Adipocyte (in vitro differentiated cells): ENCODE measurements around the gene GTPBP4.

Source experiments
- DNase-seq: peaks from one replicate; pipeline ENCODE4 v3.0.0-alpha.2; 2015; ENCODE audit warnings: low read depth
- H3K27me3 ChIP-seq: replicated peaks from 2 replicates; pipeline ENCODE4 v1.7.0; 2013; ENCODE audit warnings: mild to moderate bottlenecking, low read length, moderate library complexity; ENCODE audit not compliant: control insufficient read depth, insufficient read depth
- H3K36me3 ChIP-seq: 2 replicates; pipeline ENCODE4 v1.7.0; 2013; ENCODE audit warnings: low read length, mild to moderate bottlenecking, moderate library complexity; ENCODE audit not compliant: control insufficient read depth, insufficient read depth, severe bottlenecking
- H3K4me1 ChIP-seq: 2 replicates; pipeline ENCODE4 v1.7.0; 2013; ENCODE audit warnings: mild to moderate bottlenecking, low read length, moderate library complexity; ENCODE audit not compliant: control insufficient read depth, insufficient read depth
- H3K4me3 ChIP-seq: 2 replicates; pipeline ENCODE4 v1.7.0; 2013; ENCODE audit warnings: mild to moderate bottlenecking, low read length, moderate library complexity
- H3K9ac ChIP-seq: 2 replicates; pipeline ENCODE4 v1.7.0; 2013; ENCODE audit warnings: mild to moderate bottlenecking, low read length, moderate library complexity
- H3K9me3 ChIP-seq: 2 replicates; pipeline ENCODE4 v1.7.0; 2013; ENCODE audit warnings: mild to moderate bottlenecking, low read length, moderate library complexity; ENCODE audit not compliant: control insufficient read depth

The GTPBP4 gene

DNA sequence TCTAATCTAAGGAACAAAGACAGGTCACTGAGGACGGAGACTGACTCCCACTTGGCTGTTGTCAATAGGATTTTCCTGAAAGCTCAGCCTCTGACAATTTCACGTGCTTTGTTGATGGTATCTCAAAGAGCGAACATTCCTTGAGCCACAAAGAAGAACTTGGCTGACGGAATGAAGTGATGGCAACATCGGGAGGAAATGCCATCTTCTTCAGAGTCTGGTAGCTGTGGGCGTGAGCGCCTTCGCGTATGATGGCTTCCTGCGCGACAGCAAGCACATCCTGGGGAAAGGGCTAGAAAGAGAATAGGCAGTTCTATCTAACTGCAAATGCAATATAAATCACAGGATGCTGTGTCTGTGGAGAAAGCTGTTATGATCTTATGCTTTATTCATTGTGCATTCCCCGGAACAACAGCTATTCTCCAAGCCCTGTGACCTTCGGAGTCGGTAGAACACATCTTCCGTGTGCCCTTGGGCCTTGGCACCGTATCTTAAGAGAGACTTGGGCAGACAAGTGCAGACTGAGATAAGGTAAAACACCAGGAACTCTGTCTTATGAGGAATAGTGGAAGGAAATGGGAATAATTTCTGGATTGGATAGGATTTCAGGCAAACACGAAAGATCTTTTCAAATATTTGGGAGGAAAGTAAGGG is 19.6 kb upstream of the GTPBP4 start:
- H3K36me3 ChIP-seq: no peaks in the 10 kb centered on the region
- no peaks in the 10 kb centered on the region for H3K27me3 ChIP-seq
- H3K4me1 ChIP-seq: peaks cover 21% of the 10 kb centered on the region
- H3K9me3 ChIP-seq: peaks cover 3% of the 10 kb centered on the region
- no peak overlapping the region for H3K4me3 ChIP-seq
- DNase-seq: no peak
- no peak overlapping the region for H3K9ac ChIP-seq

DNA sequence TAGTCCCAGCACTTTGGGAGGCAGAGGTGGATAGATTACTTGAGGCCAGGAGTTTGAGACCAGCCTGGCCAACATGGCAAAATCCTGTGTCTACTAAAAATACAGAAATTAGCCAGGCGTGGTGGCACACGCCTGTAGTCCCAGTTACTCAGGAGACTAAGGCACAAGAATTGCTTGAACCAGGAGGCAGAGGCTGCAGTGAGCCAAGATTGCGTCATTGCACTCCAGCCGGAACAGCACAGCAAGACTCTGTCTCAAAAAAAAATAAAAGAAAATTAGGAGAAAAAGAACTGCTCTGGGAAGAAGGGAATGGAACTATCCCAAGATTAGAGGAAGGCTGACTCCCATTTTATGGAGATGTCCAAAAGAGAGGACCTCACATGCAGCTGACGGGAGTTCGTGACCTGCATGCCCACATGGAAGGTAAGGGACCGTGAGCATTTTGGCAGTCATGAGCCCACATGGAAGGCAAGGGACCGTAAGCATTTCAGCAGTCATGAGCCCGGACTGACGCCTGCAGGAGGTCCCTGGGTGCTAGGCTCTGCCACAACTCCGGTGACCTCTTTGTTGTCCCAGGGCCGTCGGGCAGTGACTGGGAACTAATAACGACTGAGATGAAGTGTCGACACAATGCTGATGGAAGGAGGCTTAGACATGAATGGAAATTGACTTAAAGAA is 18.6 kb upstream of the GTPBP4 start:
- H3K4me1 ChIP-seq: peaks cover 21% of the 10 kb centered on the region
- H3K4me3 ChIP-seq: no peak overlapping the region
- peaks cover 3% of the 10 kb centered on the region for H3K9me3 ChIP-seq
- no peaks in the 10 kb centered on the region for H3K27me3 ChIP-seq
- no peak for DNase-seq
- no peaks in the 10 kb centered on the region for H3K36me3 ChIP-seq
- H3K9ac ChIP-seq: no peak overlapping the region

DNA sequence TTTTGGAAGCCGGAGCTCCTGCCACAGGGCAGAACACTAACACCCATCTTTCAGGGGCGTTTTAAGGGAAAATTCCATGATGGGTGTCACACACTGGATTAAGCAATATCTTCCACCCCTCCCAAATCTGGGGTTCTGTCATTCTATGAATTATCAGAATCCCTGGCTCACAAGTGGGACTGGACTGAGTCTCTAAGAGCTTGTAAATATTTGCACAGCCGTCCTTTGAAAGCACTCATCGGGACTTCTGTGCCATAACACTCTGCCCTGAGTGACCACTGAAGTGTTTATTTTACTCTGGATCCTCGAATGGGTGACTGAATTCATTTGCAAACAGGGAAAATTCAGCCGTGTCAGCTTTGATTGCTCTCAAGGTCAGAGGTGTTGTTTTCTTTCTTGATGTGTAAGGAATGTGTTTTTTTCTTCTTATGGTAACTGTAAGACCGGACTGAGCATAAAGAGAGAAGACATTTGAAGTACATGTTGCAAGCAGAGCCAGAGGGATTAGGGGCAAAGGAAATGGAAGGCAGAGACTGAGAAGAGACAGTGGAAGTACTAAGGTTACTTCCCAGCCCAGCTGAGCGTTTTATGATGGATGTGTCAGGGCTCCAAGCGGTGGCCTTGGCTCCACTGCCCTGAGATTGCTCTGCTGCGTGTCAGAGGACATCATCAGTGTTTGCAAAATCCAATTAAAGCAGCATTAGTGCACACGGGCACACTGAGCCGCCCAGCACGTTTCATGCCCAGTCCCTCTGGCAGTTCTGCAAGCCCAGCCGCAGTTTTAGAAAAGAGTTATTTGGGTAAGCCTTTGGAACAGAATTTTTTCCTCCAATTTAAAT is 17.7 kb upstream of the GTPBP4 start:
- H3K4me1 ChIP-seq: peaks cover 21% of the 10 kb centered on the region
- no peaks in the 10 kb centered on the region for H3K36me3 ChIP-seq
- peak; percentile 42 for DNase-seq
- H3K27me3 ChIP-seq: no peaks in the 10 kb centered on the region
- H3K4me3 ChIP-seq: peak overlapping the region; percentile 65
- H3K9ac ChIP-seq: peak overlapping the region; percentile 72
- peaks cover 3% of the 10 kb centered on the region for H3K9me3 ChIP-seq

DNA sequence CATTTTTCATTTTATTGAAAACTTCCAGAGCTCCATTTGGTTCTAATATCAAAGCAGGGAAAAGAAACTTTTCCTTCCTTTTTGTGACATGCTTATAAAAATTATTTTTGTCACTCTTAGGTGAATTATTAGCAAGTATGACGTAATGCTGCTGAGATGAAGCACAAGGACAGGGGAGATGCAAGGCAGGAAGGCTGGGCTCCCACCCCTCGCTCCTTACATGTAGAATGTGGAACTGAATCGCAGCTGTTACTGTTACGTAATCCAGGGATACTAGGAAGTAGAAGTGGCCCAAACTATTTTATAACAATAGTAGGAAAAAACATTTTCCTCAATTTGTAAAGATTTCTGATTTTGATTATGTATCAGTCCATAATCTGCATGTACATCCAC is 17.1 kb upstream of the GTPBP4 start:
- no peaks in the 10 kb centered on the region for H3K36me3 ChIP-seq
- peaks cover 3% of the 10 kb centered on the region for H3K9me3 ChIP-seq
- H3K9ac ChIP-seq: peak overlapping the region; percentile 72
- peak overlapping the region; percentile 65 for H3K4me3 ChIP-seq
- no peaks in the 10 kb centered on the region for H3K27me3 ChIP-seq
- DNase-seq: peak; percentile 37
- peaks cover 21% of the 10 kb centered on the region for H3K4me1 ChIP-seq

DNA sequence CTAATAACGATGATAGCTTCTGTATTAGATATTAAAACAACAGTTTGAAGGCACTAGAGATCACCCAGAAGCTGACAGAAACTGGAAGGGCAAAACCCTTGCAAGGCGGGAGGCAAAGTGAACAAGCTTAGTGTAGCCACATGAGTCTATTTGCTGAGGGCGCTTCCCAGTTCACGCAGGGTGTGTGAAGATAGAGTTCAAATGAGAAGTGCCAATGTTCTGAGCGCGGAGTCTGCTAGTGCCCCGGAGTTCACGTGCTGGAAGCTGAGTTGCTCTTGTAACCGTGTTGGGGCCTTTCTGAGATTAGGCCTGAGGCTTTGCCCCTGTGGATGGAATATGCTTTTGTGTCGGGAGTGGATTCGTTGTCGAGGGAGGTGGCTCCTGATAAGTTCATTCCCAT is 16.6 kb upstream of the GTPBP4 start:
- no peak for DNase-seq
- peaks cover 21% of the 10 kb centered on the region for H3K4me1 ChIP-seq
- H3K36me3 ChIP-seq: no peaks in the 10 kb centered on the region

DNA sequence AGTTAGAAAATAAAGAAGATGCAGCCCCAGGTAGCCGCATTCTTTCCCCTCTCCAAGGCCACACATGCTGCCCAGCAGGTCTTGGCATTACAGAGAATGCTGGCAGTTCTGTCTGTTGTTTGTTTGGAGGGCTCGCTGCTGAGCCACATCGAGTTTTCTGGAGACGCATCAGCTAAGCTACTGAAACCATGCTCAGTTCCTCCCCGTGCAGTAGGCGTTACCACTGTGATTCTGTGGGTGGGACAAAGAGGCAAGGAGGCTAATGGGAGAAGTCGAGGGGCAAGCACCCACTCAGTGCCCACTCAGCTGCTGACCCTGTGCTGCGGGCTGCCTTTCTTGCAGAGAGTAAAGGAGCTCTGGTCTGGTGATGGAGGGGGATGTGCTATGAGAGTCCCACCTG is 15.5 kb upstream of the GTPBP4 start:
- Histone ChIP-seq H3K27me3 (no peaks in the 10 kb centered on the region), H3K4me1 (peaks cover 21% of the 10 kb centered on the region), H3K4me3 (no peak overlapping the region), H3K36me3 (no peaks in the 10 kb centered on the region), H3K9me3 (no peaks in the 10 kb centered on the region), H3K9ac (no peak overlapping the region)
- DNase-seq: no peak

More for the DNA sequence above, 16.6 kb upstream of the GTPBP4 start:
- no peaks in the 10 kb centered on the region for H3K27me3 ChIP-seq
- peaks cover 3% of the 10 kb centered on the region for H3K9me3 ChIP-seq
- peak overlapping the region; percentile 65 for H3K4me3 ChIP-seq
- H3K9ac ChIP-seq: peak overlapping the region; percentile 72

DNA sequence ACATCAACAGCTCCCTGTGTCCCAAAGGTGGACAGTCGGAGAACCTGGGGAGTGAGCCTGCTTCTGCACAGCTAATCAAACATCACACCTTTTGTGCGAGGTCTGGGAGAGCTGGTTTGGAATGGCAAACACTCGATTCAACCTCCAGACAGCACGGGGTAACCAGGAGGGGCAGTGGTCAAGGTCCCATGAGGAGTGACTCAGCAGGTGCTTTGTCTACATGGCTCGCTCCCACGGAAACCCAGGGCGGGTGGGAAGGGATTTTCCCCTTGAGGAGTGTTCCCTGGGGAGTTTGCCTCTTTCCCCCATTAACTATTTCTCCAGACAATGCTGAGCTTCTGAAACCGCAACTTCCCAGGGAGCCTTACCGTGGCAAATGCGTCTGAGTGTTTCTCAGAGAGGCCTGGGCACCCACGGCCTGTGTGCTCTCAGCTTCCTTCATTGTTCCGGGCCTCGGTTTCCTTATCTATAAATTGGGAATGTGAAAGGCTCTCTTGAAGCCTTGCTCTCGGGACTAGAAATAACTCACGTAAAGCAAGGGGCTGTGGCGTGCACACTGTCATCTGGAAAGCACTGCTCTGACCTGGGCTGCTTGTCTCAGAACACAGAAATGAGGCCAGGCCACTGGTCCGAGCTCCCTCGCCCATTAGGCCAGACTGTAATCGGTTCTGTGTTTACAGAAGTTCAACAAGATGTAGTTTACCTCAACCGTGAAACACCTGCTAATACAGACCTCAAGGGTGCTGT is 14.0 kb upstream of the GTPBP4 start:
- no peaks in the 10 kb centered on the region for H3K27me3 ChIP-seq
- no peaks in the 10 kb centered on the region for H3K36me3 ChIP-seq
- H3K9me3 ChIP-seq: peaks cover 13% of the 10 kb centered on the region
- peaks cover 21% of the 10 kb centered on the region for H3K4me1 ChIP-seq
- no peak overlapping the region for H3K9ac ChIP-seq
- H3K4me3 ChIP-seq: no peak overlapping the region
- no peak for DNase-seq

DNA sequence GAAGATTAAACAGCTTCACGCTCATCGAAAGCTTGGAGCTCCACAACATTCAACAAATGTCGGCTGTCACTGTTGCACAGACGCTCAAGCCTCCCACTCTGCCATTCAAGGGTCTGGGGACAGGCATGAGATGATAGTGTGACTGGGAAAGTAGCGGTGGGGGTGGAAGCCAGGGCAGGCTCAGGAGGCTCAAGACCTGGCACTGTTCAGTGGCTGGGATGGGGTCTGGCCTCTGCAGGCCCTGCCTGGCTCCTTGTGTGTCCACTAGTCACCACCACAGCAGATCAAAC is 13.5 kb upstream of the GTPBP4 start:
- H3K9ac ChIP-seq: no peak overlapping the region
- H3K27me3 ChIP-seq: no peaks in the 10 kb centered on the region
- no peak overlapping the region for H3K4me3 ChIP-seq
- no peaks in the 10 kb centered on the region for H3K36me3 ChIP-seq
- H3K9me3 ChIP-seq: peaks cover 16% of the 10 kb centered on the region
- H3K4me1 ChIP-seq: peaks cover 21% of the 10 kb centered on the region
- no peak for DNase-seq

DNA sequence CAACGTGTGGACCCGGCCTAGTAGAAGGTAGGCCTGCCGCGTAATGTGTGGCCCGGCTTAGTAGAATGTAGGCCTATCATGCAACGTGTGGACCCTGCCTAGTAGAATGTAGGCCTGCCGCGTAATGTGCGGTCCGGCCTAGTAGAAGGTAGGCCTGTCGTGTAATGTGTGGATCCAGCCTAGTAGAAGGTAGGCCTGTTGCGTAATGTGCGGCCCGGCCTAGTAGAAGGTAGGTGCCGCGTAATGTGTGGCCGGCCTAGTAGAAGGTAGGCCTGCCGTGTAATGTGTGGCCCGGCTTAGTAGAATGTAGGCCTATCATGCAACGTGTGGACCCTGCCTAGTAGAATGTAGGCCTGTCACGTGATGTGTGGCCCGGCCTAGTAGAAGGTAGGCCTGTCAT is 11.9 kb upstream of the GTPBP4 start:
- Histone ChIP-seq H3K36me3 (no peaks in the 10 kb centered on the region), H3K4me3 (no peak overlapping the region)

DNA sequence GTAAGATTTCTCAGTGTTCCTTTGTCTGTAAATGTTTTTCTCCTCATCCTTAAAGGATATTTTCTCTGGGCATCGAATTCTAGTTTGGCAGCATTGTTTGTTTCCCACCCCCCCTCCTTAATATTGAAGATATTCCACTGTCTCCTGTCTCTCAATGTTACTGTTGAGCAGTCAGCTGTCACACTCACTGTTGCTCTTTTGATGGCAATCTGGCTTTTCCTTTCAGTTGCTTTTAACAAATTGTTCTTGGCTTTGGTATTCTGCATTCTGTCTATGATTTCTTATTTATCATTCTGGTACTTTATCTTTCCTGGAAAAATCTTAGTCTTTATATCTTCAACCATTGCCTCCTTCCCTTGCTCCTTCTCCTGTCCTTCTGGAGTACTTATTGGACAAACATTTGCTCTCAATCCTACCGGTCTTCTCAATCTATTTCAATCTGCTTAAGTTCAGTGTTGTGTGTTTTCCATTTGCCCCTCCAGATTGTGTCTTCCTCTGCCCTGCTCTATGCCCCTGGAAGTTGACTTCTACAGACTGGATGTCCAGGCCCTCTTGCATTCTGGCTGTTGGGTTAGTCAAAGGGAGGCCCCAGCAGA is 9.3 kb upstream of the GTPBP4 start:
- peaks cover 23% of the 10 kb centered on the region for H3K9me3 ChIP-seq
- H3K4me3 ChIP-seq: no peak overlapping the region
- no peak overlapping the region for H3K9ac ChIP-seq
- H3K4me1 ChIP-seq: no peaks in the 10 kb centered on the region
- H3K36me3 ChIP-seq: no peaks in the 10 kb centered on the region
- DNase-seq: no peak
- no peaks in the 10 kb centered on the region for H3K27me3 ChIP-seq

More for the DNA sequence above, 11.9 kb upstream of the GTPBP4 start:
- DNase-seq: no peak
- Histone ChIP-seq H3K9me3 (peaks cover 23% of the 10 kb centered on the region), H3K27me3 (no peaks in the 10 kb centered on the region), H3K4me1 (peaks cover 6% of the 10 kb centered on the region), H3K9ac (no peak overlapping the region)
